DND-41 (cell line): ENCODE results near the gene ZNF275.
A peak's percentile ranks its signal among the peaks of the same experiment; 100 is the strongest.
"Not testable (repeated sequence)": the region's sequence is repeated elsewhere in the genome, so short reads cannot be mapped to it uniquely, and the experiment has no call there.

Experiments
- ATAC-seq: fragments of 200-7000 bp; cut with Tn5 transposase; 3 replicates; pipeline ENCODE4 v1.9.1; 2021; ENCODE audit warnings: low read depth; ENCODE audit not compliant: insufficient read depth
- DNase-seq: peaks from one replicate; pipeline ENCODE4 v3.0.0-alpha.2; 2020
- H2AFZ ChIP-seq: 2 replicates; pipeline ENCODE4 v1.6.0; 2012; ENCODE audit warnings: low read depth, low read length
- H3K27ac ChIP-seq: 2 replicates; pipeline ENCODE4 v1.5.1; 2012; ENCODE audit warnings: low read length, inconsistent platforms
- H3K27me3 ChIP-seq: fragments of 200-600 bp; sonication (generic); 2 replicates; pipeline ENCODE4 v1.6.0; 2012; ENCODE audit warnings: low read length, mild to moderate bottlenecking, inconsistent platforms; ENCODE audit not compliant: insufficient read depth, poor library complexity
- H3K36me3 ChIP-seq: 2 replicates; pipeline ENCODE4 v1.5.1; 2012; ENCODE audit warnings: low read length, inconsistent platforms; ENCODE audit not compliant: insufficient read depth
- H3K4me1 ChIP-seq: 2 replicates; pipeline ENCODE4 v1.5.1; 2012; ENCODE audit warnings: mild to moderate bottlenecking, low read length; ENCODE audit not compliant: insufficient read depth
- H3K4me2 ChIP-seq: 2 replicates; pipeline ENCODE4 v1.6.0; 2012; ENCODE audit warnings: mild to moderate bottlenecking, moderate library complexity, low read length, inconsistent platforms; ENCODE audit not compliant: insufficient read depth
- H3K4me3 ChIP-seq, 2 experiments: fragments of 200-600 bp in 1 of 2; shearing (Covaris generic) in 1 of 2; 2 replicates each; pipeline ENCODE4 v1.5.1; 2012 to 2016; ENCODE audit warnings: inconsistent platforms in 2 of 2, low read length in 2 of 2, mild to moderate bottlenecking in 2 of 2, low read depth in 1 of 2, moderate library complexity in 1 of 2
- H3K79me2 ChIP-seq: 2 replicates; pipeline ENCODE4 v1.6.0; 2012; ENCODE audit warnings: low read length, inconsistent platforms; ENCODE audit not compliant: insufficient read depth
- H3K9ac ChIP-seq: 2 replicates; pipeline ENCODE4 v1.6.0; 2012; ENCODE audit warnings: low read depth, mild to moderate bottlenecking, inconsistent platforms, low read length, moderate library complexity
- H3K9me3 ChIP-seq: 2 replicates; pipeline ENCODE4 v1.5.1; 2012; ENCODE audit warnings: low read length, moderate library complexity, mild to moderate bottlenecking, inconsistent platforms; ENCODE audit not compliant: insufficient read depth, severe bottlenecking
- H4K20me1 ChIP-seq: 2 replicates; pipeline ENCODE4 v1.6.0; 2012; ENCODE audit warnings: low read length; ENCODE audit not compliant: insufficient read depth
- EZH2 ChIP-seq: IDR thresholded peaks from 3 replicates; pipeline ENCODE4 v1.6.1; 2012; ENCODE audit warnings: borderline replicate concordance, low read depth, mild to moderate bottlenecking, moderate library complexity, low read length, inconsistent platforms; ENCODE audit not compliant: severe bottlenecking
- TF ChIP-seq, protein P1 (sequence below): IDR thresholded peaks from 2 replicates; pipeline ENCODE4 v1.5.1; 2012; ENCODE audit warnings: borderline replicate concordance, low read length, moderate library complexity, mild to moderate bottlenecking; ENCODE audit not compliant: poor library complexity, severe bottlenecking; ENCODE audit errors: extremely low read depth

The ZNF275 gene

DNA sequence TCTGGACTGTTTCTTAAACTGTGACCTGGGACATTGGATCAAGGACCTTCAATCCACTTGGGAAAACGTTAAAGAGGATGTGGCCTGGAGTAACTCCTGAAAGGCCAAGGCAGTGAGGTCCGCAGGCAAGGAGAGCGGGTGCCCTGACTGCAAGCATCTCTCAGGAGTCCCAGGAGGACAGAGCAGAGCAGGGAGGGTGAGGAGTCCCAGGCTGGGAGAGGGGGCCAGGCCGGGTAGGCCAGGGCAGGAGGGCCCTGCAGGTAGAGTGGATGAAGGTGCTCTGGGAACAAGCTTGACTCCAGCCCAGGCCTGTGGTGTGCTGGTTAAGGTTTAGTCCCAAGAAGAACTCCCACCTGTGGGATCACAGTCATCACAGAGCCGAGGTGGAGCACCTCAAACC lies 53.4 kb downstream of the ZNF275 start:
- no peak for TF ChIP-seq EZH2
- TF ChIP-seq, protein P1, sequence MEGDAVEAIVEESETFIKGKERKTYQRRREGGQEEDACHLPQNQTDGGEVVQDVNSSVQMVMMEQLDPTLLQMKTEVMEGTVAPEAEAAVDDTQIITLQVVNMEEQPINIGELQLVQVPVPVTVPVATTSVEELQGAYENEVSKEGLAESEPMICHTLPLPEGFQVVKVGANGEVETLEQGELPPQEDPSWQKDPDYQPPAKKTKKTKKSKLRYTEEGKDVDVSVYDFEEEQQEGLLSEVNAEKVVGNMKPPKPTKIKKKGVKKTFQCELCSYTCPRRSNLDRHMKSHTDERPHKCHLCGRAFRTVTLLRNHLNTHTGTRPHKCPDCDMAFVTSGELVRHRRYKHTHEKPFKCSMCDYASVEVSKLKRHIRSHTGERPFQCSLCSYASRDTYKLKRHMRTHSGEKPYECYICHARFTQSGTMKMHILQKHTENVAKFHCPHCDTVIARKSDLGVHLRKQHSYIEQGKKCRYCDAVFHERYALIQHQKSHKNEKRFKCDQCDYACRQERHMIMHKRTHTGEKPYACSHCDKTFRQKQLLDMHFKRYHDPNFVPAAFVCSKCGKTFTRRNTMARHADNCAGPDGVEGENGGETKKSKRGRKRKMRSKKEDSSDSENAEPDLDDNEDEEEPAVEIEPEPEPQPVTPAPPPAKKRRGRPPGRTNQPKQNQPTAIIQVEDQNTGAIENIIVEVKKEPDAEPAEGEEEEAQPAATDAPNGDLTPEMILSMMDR, result no peak
- no peaks in the 10 kb centered on the region for H4K20me1 ChIP-seq
- no peaks in the 10 kb centered on the region for H3K4me1 ChIP-seq
- no peaks in the 10 kb centered on the region for H3K36me3 ChIP-seq
- H3K4me3 ChIP-seq, result no peak overlapping the region
- no peak overlapping the region for H3K27ac ChIP-seq
- no peaks in the 10 kb centered on the region for H3K27me3 ChIP-seq
- no peaks in the 10 kb centered on the region for H3K79me2 ChIP-seq
- no peak for ATAC-seq
- no peak overlapping the region for H2AFZ ChIP-seq
- no peak overlapping the region for H3K4me2 ChIP-seq
- DNase-seq, result no peak
- no peak overlapping the region for H3K9ac ChIP-seq
- H3K9me3 ChIP-seq, result peaks cover 2% of the 10 kb centered on the region

DNA sequence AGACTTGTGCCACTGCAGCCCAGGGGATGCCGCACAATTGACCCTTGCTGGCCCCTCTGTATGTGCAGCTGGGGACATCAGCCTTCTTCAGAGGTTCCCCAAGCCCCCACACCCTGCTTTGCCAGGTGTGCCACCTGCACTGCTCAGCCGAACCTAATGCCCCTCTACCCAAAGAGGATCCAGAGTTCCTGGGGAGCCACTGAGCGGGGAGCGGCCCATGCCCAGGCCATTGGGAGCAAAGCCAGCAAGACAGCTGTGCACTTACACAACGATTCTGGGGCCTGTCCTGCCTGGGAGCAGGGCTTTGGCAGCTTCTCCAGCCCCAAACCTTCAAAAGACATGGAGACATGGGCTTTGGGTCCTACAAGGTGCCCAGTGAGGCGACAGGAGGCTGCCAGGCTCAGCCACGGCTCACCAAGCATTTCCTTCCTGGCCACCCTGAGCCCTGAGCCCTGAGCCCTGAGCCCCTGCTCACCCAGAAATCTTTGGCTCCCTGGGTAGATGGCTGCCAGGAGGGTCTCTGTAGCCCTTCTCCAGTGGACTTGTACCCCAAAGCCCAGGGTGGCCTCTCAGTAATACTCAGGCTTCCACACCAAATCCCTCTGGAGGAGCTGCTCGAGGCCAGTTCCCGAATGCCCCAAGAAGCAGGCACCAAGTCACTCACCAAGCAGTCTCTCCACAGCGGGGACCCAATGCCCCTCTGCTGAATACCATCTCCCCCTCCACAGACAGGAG lies 54.2 kb downstream of the ZNF275 start:
- TF ChIP-seq, protein P1, result no peak
- no peak for TF ChIP-seq EZH2
- H3K4me1 ChIP-seq, result no peaks in the 10 kb centered on the region
- no peaks in the 10 kb centered on the region for H3K27me3 ChIP-seq
- no peak overlapping the region for H3K9ac ChIP-seq
- no peaks in the 10 kb centered on the region for H3K79me2 ChIP-seq
- H3K4me2 ChIP-seq, result no peak overlapping the region
- ATAC-seq (no peak), DNase-seq (no peak)
- no peaks in the 10 kb centered on the region for H3K36me3 ChIP-seq
- no peaks in the 10 kb centered on the region for H4K20me1 ChIP-seq
- H3K9me3 ChIP-seq, result peaks cover 2% of the 10 kb centered on the region
- no peak overlapping the region for H2AFZ ChIP-seq
- no peak overlapping the region for H3K4me3 ChIP-seq
- H3K27ac ChIP-seq, result no peak overlapping the region

GRCh38 chrX:153388722-153389459 lies 54.9 kb downstream of the ZNF275 start:
- Histone ChIP-seq H3K27ac (no peak overlapping the region), H3K4me1 (no peaks in the 10 kb centered on the region), H3K79me2 (no peaks in the 10 kb centered on the region), H3K4me2 (no peak overlapping the region), H4K20me1 (no peaks in the 10 kb centered on the region), H3K4me3 (no peak overlapping the region), H3K9me3 (peaks cover 2% of the 10 kb centered on the region), H3K27me3 (no peaks in the 10 kb centered on the region), H2AFZ (no peak overlapping the region), H3K9ac (no peak overlapping the region), H3K36me3 (no peaks in the 10 kb centered on the region)
- TF ChIP-seq, protein P1, result no peak
- TF ChIP-seq EZH2, result no peak
- ATAC-seq, result 0 out of 3 replicates have a peak, but pooled peaks have one; percentile 17
- no peak for DNase-seq

- H3K36me3 ChIP-seq, H3K79me2 ChIP-seq, DNase-seq, H4K20me1 ChIP-seq, H3K27me3 ChIP-seq, H3K4me1 ChIP-seq, ATAC-seq, H3K4me2 ChIP-seq, H2AFZ ChIP-seq, H3K4me3 ChIP-seq, H3K9ac ChIP-seq, H3K27ac ChIP-seq, H3K9me3 ChIP-seq: not testable (repeated sequence)
Observed at GRCh38 chrX:153389460-153389768, 55.5 kb downstream of the ZNF275 start.
